Glutamatergic neuron (in vitro differentiated cells): ENCODE data around the gene DIP2B. TPM values are rescaled to one million over a fixed set of nuclear protein-coding genes. Genes with fewer than 3 reads are reported as not detected.

Experiments used
- DNase-seq: peaks from one replicate; pipeline ENCODE4 v3.0.0; 2022
- H3K27ac Mint-ChIP-seq: one replicate; pipeline ENCODE4 v1.8.0; 2020; ENCODE audit warnings: mild to moderate bottlenecking, mixed read lengths, inconsistent platforms; ENCODE audit not compliant: unreplicated experiment
- H3K27me3 Mint-ChIP-seq: one replicate; pipeline ENCODE4 v1.8.0; 2020; ENCODE audit warnings: mild to moderate bottlenecking, moderate library complexity, mixed read lengths, inconsistent platforms; ENCODE audit not compliant: unreplicated experiment
- H3K36me3 Mint-ChIP-seq: one replicate; pipeline ENCODE4 v1.8.0; 2020; ENCODE audit warnings: mild to moderate bottlenecking, mixed read lengths, inconsistent platforms; ENCODE audit not compliant: unreplicated experiment
- H3K4me1 Mint-ChIP-seq: one replicate; pipeline ENCODE4 v1.8.0; 2020; ENCODE audit warnings: mild to moderate bottlenecking, low read depth, mixed read lengths, inconsistent platforms; ENCODE audit not compliant: unreplicated experiment
- H3K4me3 Mint-ChIP-seq: one replicate; pipeline ENCODE4 v1.8.0; 2020; ENCODE audit warnings: mild to moderate bottlenecking, mixed read lengths, inconsistent platforms; ENCODE audit not compliant: unreplicated experiment
- H3K9me3 Mint-ChIP-seq: one replicate; pipeline ENCODE4 v1.8.0; 2020; ENCODE audit warnings: mild to moderate bottlenecking, moderate library complexity, mixed read lengths, inconsistent platforms; ENCODE audit not compliant: unreplicated experiment
- total RNA-seq: library from RNA; stranded (reverse); fragmentation: NEBNext Ultra II Directional; extraction: Animal tissue kit (Norgen Biotek cat#: 25700); gene quantifications from one replicate; pipeline ENCODE4 v1.2.1, GENCODE V29; 2021; ENCODE audit not compliant: unreplicated experiment
- TF ChIP-seq, protein P1 (sequence below): fragments of 200-600 bp; sonication (generic); IDR thresholded peaks from one replicate; pipeline ENCODE4 v1.5.0; 2021; ENCODE audit not compliant: partially characterized antibody, unreplicated experiment

DIP2B gene
- total RNA-seq, 1 donor from 2014 or later, result 37.3 TPM

DNA sequence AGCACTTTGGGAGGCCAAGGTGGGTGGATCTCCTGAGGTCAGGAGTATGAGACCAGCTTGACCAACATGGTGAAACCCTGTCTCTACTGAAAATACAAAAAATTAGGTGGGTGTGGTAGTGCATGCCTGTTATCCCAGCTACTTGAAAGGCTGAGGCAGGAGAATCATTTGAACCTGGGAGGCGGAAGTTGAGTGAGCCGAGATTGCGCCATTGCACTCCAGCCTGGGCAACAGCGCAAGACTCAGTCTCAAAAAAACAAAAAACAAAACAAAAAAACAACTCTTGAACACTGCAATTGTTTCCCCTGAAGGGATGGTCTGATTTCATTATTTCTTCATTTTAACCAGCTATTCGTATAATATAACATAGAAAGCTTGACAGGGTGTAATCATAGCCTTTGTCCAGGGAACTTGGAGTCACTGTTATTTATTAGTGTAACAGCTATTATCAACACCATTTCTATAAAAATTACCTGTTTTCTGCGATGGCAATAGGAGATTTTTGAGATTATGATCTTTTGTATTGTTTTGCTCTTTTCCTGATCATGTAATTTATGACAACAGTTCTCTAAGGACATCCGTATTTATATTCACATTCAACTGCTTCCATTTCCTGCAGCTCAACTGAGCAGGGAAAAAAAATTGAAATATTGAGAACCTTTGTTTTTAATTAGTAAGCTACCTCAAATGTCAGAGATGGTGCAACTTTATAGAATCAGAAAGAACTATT lies 94.7 kb downstream of the DIP2B start:
- Mint-ChIP-seq H3K27ac (no peak overlapping the region), H3K36me3 (no peaks in the 10 kb centered on the region), H3K4me1 (peaks cover 6% of the 10 kb centered on the region), H3K27me3 (peaks cover 2% of the 10 kb centered on the region), H3K9me3 (no peaks in the 10 kb centered on the region), H3K4me3 (no peak overlapping the region)
- DNase-seq, result no peak
- TF ChIP-seq, protein P1, sequence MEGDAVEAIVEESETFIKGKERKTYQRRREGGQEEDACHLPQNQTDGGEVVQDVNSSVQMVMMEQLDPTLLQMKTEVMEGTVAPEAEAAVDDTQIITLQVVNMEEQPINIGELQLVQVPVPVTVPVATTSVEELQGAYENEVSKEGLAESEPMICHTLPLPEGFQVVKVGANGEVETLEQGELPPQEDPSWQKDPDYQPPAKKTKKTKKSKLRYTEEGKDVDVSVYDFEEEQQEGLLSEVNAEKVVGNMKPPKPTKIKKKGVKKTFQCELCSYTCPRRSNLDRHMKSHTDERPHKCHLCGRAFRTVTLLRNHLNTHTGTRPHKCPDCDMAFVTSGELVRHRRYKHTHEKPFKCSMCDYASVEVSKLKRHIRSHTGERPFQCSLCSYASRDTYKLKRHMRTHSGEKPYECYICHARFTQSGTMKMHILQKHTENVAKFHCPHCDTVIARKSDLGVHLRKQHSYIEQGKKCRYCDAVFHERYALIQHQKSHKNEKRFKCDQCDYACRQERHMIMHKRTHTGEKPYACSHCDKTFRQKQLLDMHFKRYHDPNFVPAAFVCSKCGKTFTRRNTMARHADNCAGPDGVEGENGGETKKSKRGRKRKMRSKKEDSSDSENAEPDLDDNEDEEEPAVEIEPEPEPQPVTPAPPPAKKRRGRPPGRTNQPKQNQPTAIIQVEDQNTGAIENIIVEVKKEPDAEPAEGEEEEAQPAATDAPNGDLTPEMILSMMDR, result no peak

DNA sequence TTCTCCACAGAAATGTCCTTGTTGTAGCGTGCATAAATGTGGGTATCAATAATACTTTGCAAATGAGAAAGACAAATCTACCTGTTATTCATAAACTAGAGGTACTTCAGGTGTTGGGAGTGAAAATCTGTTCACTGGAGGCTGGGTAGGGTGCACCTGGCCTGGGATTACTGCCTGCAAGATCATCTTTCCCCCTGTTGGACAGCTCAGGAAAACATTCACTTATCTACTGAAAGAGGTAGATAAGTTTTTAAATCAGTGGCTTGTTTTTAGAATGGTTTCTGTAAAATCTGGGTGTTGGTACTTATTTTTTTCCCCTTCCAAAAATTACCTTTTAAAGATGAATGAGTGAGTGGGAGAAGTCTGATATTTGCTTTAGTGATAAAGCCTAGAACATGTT lies 95.6 kb downstream of the DIP2B start:
- H3K4me3 Mint-ChIP-seq, result no peak overlapping the region
- peaks cover 6% of the 10 kb centered on the region for H3K4me1 Mint-ChIP-seq
- H3K9me3 Mint-ChIP-seq, result no peaks in the 10 kb centered on the region
- no peak overlapping the region for H3K27ac Mint-ChIP-seq
- TF ChIP-seq, protein P1, result no peak
- peaks cover 2% of the 10 kb centered on the region for H3K27me3 Mint-ChIP-seq
- H3K36me3 Mint-ChIP-seq, result no peaks in the 10 kb centered on the region
- no peak for DNase-seq

DNA sequence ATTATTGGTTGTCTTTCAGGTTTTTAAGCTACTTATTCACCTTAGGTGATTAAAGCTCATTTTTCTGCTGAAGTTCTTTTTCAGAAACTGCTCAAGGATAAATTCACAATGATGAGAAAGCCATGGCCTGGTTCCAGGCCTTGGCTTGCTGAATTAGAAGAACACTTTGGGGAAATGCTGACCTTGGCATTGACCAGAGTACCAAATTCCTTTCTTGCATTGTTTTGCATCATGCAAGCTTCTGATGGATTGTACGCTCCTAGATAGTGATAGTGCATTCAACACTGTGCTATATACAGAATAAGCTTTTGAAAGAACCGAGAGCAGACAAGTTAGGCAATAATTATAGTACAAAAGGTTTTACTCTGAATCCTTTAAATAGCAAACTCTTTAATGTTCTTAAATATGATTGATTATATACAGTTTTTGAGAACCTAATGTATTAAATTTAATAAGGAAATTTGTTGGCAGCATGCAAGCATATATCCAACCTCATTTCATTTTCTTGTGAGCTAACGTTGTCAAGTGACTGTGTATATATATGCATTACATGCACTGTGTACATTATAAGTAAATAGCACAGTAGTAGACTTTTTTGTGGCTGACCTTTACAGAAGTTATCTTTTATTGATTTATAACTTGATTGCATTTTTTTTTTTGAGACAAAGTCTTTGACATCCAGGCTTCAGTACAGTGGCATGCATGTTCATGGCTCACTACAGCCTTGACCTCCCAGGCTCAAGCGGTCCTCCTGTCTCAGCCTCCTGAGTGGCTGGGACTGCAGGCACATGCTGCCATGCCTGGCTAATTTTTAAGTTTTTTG lies 99.2 kb downstream of the DIP2B start:
- H3K9me3 Mint-ChIP-seq, result peaks cover 2% of the 10 kb centered on the region
- peaks cover 2% of the 10 kb centered on the region for H3K27me3 Mint-ChIP-seq
- H3K27ac Mint-ChIP-seq, result no peak overlapping the region
- no peaks in the 10 kb centered on the region for H3K4me1 Mint-ChIP-seq
- no peak for DNase-seq
- TF ChIP-seq, protein P1, result no peak
- H3K4me3 Mint-ChIP-seq, result no peak overlapping the region
- no peaks in the 10 kb centered on the region for H3K36me3 Mint-ChIP-seq

DNA sequence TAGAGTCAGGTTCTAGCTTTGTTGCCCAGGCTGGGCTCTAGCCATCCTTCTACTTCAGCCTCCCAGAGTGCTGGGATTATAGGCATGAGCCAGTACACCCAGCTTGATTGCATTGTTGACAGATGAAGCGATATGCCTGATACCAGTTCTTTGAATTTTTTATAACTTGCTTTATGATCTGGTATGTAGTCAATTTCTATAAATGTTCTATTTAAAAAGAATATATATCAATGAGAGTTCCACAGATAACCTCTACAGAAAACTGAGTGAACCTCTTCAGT lies 99.8 kb downstream of the DIP2B start:
- DNase-seq, result no peak
- TF ChIP-seq, protein P1, result no peak
- peaks cover 2% of the 10 kb centered on the region for H3K27me3 Mint-ChIP-seq

More for the DNA sequence above, 99.8 kb downstream of the DIP2B start:
- Mint-ChIP-seq H3K4me3 (no peak overlapping the region), H3K27ac (no peak overlapping the region), H3K36me3 (no peaks in the 10 kb centered on the region), H3K9me3 (peaks cover 2% of the 10 kb centered on the region), H3K4me1 (no peaks in the 10 kb centered on the region)
